Left cardiac atrium (tissue), 4 donors: ENCODE data around the gene ERVMER34-1. TPM values are rescaled to one million over a fixed set of nuclear protein-coding genes. Genes with fewer than 3 reads are reported as not detected.

Experiments used
- ATAC-seq, 2 donors: fragments of 200-7000 bp; cut with Tn5 transposase; one replicate each; pipeline ENCODE4 v1.9.1; 2020; ENCODE audit warnings: mild to moderate bottlenecking in 2 of 2, moderate library complexity in 2 of 2
- DNase-seq: peaks from one replicate; pipeline ENCODE4 v3.0.0-alpha.2; 2020
- intact Hi-C, 2 donors: fragments of 100-400 bp; cut with DNase I; formaldehyde crosslinking; loops; one replicate each; pipeline versions ENCODE4 v1.14.1 to v1.15.1; 2022 to 2023
- microRNA-seq, 2 donors: library from miRNA; unstranded; fragments of <30 nt; microRNA quantifications; one replicate each; pipeline ENCODE4 v1.2.0, GENCODE V29; 2020
- total RNA-seq, 2 donors: library from RNA; stranded (reverse); fragmentation: NEBNext Ultra II Directional; extraction: Animal tissue kit (Norgen Biotek cat#: 25700); gene quantifications; one replicate each; pipeline ENCODE4 v1.2.1, GENCODE V29; 2021
- donor health status: DM: no; HTN: yes; CAD: no.
- donor health status: DM: no; HTN: yes; CAD: no; lungs with severe emphysema.
- donor health status: DM: yes; HTN: yes; CAD: no.
- donor health status: Dilated cardiomyopathy.

Gene ERVMER34-1
- total RNA-seq, 2 donors from 2014 or later = 1.2 to 2.0 TPM

DNA sequence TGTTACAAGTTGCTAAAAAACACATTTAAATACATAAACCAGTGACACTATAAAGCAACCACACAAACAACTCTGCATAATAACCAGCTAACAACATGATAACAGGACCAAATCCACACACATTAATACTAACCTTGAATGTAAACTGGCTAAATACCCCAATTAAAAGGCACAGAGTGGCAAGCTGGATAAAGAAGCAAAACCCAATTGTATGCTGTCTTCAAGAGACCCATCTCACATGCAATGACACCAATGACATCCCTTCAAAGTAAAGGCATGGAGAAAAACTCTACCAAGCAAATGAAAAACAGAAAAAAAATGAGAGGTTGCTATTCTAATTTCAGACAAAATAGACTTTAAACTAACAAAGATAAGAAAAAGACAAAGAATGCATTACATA, 57.7 kb downstream of the ERVMER34-1 start:
- ATAC-seq (no peak), DNase-seq (no peak)
- intact Hi-C loops = no loop called here

Small RNA genes within 50 kb of the gene (microRNA-seq; reads per million reads assigned to microRNA genes)
- 0.81 to 0.82 reads per million in 2 donors for gene MIR4449

Other genes with a start within 250 kb of the ERVMER34-1 start
- gene USP46, start 92.1 kb downstream of the ERVMER34-1 start, total RNA-seq = 10 to 100 TPM; 40.7 to 48.0 TPM
- 1 to 10 TPM; 3.7 to 8.0 TPM for gene RASL11B, start 110.9 kb upstream of the ERVMER34-1 start, total RNA-seq